C4-2B (cell line): ENCODE results near the gene CCDC38.

Source experiments
- ZFX ChIP-seq: fragments of 450-650 bp; IDR thresholded peaks from 2 replicates; pipeline ENCODE4 v1.6.1; 2017
- TF ChIP-seq, protein P1 (sequence below): fragments of 450-650 bp; conservative IDR thresholded peaks from 2 replicates; pipeline ENCODE4 v1.5.1; 2017; ENCODE audit warnings: mild to moderate bottlenecking

DNA sequence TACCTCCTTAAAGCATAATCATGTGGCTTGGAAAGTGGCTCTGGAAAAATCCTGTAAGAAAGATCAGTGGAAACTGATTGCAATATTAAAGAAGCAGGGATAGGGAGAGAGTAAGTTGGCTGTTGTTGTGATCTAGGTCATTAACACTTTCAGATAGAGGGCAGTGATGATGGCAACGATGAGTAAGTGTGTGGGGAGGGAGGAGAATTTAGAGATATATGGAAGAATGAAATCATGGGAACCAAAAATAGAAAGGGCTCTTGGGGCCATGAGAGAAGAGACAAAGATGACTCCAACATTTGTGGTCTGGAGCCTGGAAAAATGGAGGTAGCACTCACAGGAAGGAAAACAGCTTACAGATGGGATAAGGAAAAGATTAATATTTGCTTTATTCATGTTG is 60.3 kb downstream of the CCDC38 start:
- TF ChIP-seq, protein P1, sequence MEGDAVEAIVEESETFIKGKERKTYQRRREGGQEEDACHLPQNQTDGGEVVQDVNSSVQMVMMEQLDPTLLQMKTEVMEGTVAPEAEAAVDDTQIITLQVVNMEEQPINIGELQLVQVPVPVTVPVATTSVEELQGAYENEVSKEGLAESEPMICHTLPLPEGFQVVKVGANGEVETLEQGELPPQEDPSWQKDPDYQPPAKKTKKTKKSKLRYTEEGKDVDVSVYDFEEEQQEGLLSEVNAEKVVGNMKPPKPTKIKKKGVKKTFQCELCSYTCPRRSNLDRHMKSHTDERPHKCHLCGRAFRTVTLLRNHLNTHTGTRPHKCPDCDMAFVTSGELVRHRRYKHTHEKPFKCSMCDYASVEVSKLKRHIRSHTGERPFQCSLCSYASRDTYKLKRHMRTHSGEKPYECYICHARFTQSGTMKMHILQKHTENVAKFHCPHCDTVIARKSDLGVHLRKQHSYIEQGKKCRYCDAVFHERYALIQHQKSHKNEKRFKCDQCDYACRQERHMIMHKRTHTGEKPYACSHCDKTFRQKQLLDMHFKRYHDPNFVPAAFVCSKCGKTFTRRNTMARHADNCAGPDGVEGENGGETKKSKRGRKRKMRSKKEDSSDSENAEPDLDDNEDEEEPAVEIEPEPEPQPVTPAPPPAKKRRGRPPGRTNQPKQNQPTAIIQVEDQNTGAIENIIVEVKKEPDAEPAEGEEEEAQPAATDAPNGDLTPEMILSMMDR, result no peak
- no peak for TF ChIP-seq ZFX
